Lower leg skin (tissue), 3 donors: ENCODE measurements around the gene EPS8L1.

ENCODE experiments used
- POLR2A ChIP-seq, 2 donors: fragments of 450-650 bp; IDR thresholded peaks; one replicate each; pipeline ENCODE4 v1.6.1; 2016 to 2017; ENCODE audit warnings: antibody characterized with exemption in 2 of 2, mild to moderate bottlenecking in 1 of 2, moderate library complexity in 1 of 2
- TF ChIP-seq, protein P1 (sequence below), 3 donors: fragments of 450-650 bp; IDR thresholded peaks; one replicate each; pipeline ENCODE4 v1.5.1; 2016; ENCODE audit warnings: antibody characterized with exemption in 3 of 3, mild to moderate bottlenecking in 3 of 3, moderate library complexity in 2 of 3

DNA sequence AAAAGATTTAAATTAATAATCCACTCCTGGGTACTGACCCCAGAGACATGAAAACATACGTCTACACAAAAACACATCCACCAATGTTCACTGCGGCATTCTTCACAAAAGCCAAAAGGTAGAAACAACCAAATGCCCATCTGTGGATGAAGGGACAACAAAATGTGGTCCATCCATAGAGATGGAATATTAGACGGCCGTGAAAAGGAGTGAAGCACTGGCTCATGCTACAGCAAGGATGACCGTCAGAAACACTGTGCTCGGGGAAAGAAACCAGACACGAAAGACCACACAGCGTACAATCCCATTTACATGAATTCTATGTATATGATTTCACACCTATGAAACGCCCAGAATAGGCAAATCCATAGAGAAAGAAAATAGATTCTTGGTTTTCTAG is 18.8 kb upstream of the EPS8L1 start:
- no peak for TF ChIP-seq POLR2A (IDR thresholded peaks at IDR 0.05)
- TF ChIP-seq, protein P1, sequence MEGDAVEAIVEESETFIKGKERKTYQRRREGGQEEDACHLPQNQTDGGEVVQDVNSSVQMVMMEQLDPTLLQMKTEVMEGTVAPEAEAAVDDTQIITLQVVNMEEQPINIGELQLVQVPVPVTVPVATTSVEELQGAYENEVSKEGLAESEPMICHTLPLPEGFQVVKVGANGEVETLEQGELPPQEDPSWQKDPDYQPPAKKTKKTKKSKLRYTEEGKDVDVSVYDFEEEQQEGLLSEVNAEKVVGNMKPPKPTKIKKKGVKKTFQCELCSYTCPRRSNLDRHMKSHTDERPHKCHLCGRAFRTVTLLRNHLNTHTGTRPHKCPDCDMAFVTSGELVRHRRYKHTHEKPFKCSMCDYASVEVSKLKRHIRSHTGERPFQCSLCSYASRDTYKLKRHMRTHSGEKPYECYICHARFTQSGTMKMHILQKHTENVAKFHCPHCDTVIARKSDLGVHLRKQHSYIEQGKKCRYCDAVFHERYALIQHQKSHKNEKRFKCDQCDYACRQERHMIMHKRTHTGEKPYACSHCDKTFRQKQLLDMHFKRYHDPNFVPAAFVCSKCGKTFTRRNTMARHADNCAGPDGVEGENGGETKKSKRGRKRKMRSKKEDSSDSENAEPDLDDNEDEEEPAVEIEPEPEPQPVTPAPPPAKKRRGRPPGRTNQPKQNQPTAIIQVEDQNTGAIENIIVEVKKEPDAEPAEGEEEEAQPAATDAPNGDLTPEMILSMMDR (IDR thresholded peaks at IDR 0.05) = no peak
